Heart right ventricle (tissue), 16 donors: ENCODE results near the gene HMGXB3. TPM values are rescaled to one million over a fixed set of nuclear protein-coding genes. Genes with fewer than 3 reads are reported as not detected.

Experiments
- ATAC-seq, 8 donors: fragments of 200-7000 bp; cut with Tn5 transposase; one replicate each; pipeline ENCODE4 v1.9.1; 2020; ENCODE audit warnings: mild to moderate bottlenecking in 8 of 8, moderate library complexity in 8 of 8, moderate number of reproducible peaks in 1 of 8
- DNase-seq, 2 donors: peaks; one replicate each; pipeline ENCODE4 v3.0.0-alpha.2; 2020
- H3K27ac ChIP-seq, 10 donors: fragments of 200-600 bp; sonication (generic) in 2 of 10; one replicate each; pipeline versions ENCODE4 v1.5.0 to v1.8.0; 2020 to 2022; ENCODE audit warnings: mild to moderate bottlenecking in 3 of 10
- H3K27me3 ChIP-seq, 7 donors: fragments of 200-600 bp; one replicate each; pipeline ENCODE4 v1.8.0; 2021 to 2022; ENCODE audit warnings: mild to moderate bottlenecking in 2 of 7
- H3K36me3 ChIP-seq, 9 donors: fragments of 200-600 bp; sonication (generic) in 1 of 9; one replicate each; pipeline versions ENCODE4 v1.5.0 to v1.8.0; 2020 to 2022; ENCODE audit warnings: mild to moderate bottlenecking in 2 of 9
- H3K4me1 ChIP-seq, 9 donors: fragments of 200-600 bp; sonication (generic) in 1 of 9; one replicate each; pipeline versions ENCODE4 v1.5.0 to v1.8.0; 2020 to 2022; ENCODE audit warnings: mild to moderate bottlenecking in 4 of 9
- H3K4me3 ChIP-seq, 10 donors: fragments of 200-600 bp; sonication (generic) in 2 of 10; one replicate each; pipeline versions ENCODE4 v1.5.0 to v1.8.0; 2020 to 2022; ENCODE audit warnings: mild to moderate bottlenecking in 7 of 10, moderate library complexity in 2 of 10
- H3K9me3 ChIP-seq, 11 donors: fragments of 200-600 bp in 10 of 11; sonication (generic) in 2 of 11; one replicate each; pipeline versions ENCODE4 v1.5.0 to v1.8.0; 2013 to 2022; ENCODE audit warnings: mild to moderate bottlenecking in 2 of 11, control low read depth in 1 of 11, moderate library complexity in 1 of 11
- CTCF ChIP-seq, 9 donors: fragments of 200-600 bp; sonication (generic) in 2 of 9; IDR thresholded peaks; one replicate each; pipeline versions ENCODE4 v1.5.0 to v1.8.0; 2021 to 2022; ENCODE audit warnings: antibody characterized with exemption in 9 of 9, mild to moderate bottlenecking in 5 of 9, moderate library complexity in 1 of 9
- WGBS, 2 donors: extraction: QIAGEN DNeasy Blood & Tissue Kit; methylation state at CpG; one replicate each; pipeline ENCODE4 v1.1.7; 2013; ENCODE audit warnings: inconsistent platforms in 1 of 2; 5-methylcytosine and 5-hydroxymethylcytosine counted together
- intact Hi-C, 10 donors: fragments of 100-400 bp; cut with DNase I; formaldehyde crosslinking; loops; one replicate each; pipeline versions ENCODE4 v1.11.1 to v1.14.2; 2022
- polyA plus RNA-seq, 2 donors: library from polyadenylated mRNA; stranded (reverse); fragments of 200-250 nt; gene quantifications; one replicate each; pipeline ENCODE4 v1.2.3, GENCODE V29; 2013
- total RNA-seq, 10 donors: library from RNA; stranded (reverse); fragmentation: NEBNext Ultra II Directional in 3 of 10; extraction: Animal tissue kit (Norgen Biotek cat#: 25700) in 3 of 10; gene quantifications; one replicate each; pipeline versions ENCODE4 v1.2.1 to v1.2.4, GENCODE V29; 2021 to 2023
- donor health status: Arrhythmogenic right ventricular cardiomyopathy.
- donor health status: ischemic (EF 13 %, LVEDD 7.1; RV severe dilation, severe dysfunction).
- donor health status: healthy with polysubstance abuse.
- donor health status: DM: no; HTN: yes; CAD: no.
- donor health status: DM: no; HTN: no; CAD: no.
- donor health status: ischemic (EF 25% LVEDD 6.9; RV normal size, moderate dysfunction).
- donor health status: ischemic (EF 25% LVEDD 5.7; RV mildly dilated, moderate dysfunction).
- donor health status: healthy.
- donor health status: DM: yes; HTN: yes; CAD: no.
- donor health status: Ischemic cardiomyopathy.
- donor health status: ischemic (EF 35%, LVEDD 5.7; RV mildly dilated, moderate dysfunction).
- donor health status: nonischemic (EF 11% LVEDD 7.7; RV severe dilation, severe dysfunction).
- donor health status: DM: yes; HTN: yes; CAD: no.
- donor health status: PGD.
- donor health status: ischemic (EF 29% LVEDD 5.4; RV normal size, mild dysfunction).
- donor health status: nonischemic (EF 23%, LVEDD 6.1; RV moderate dilation, normal function).

The HMGXB3 gene
- total and polyA plus RNA-seq, 12 donors: 12.7 to 17.9 (median 14.9) TPM

GRCh38 chr5:150022158-150022531, 21.6 kb downstream of the HMGXB3 start:
- ATAC-seq (peak; percentile 65 to 89 (median 78)), DNase-seq (peak in 1 of 2 donors; percentile 61)
- H3K27me3 ChIP-seq: no peaks in the 10 kb centered on the region
- no peak for TF ChIP-seq CTCF (IDR thresholded peaks at IDR 0.05)
- peak overlapping the region in 2 of 10 donors; percentile 28 to 30 for H3K4me3 ChIP-seq
- no peaks in the 10 kb centered on the region for H3K9me3 ChIP-seq
- WGBS, 2 donors: 47 to 63% methylated on average over 1 of the region's 1 CpG
- peaks cover 0 to 100% (median 37%) of the 10 kb centered on the region in 9 donors for H3K36me3 ChIP-seq
- H3K4me1 ChIP-seq: peaks cover 5 to 62% (median 53%) of the 10 kb centered on the region in 9 donors
- intact Hi-C loops: loop anchor here in 3 of 10 donors (5.0 to 10.0 kb wide), 3 partner anchors 193 to 333 kb away; partner anchors contain the start of gene TCOF1 (in 1 of the 3)
- peak overlapping the region; percentile 7 to 83 (median 70) for H3K27ac ChIP-seq

GRCh38 chr5:150022681-150023080, 22.1 kb downstream of the HMGXB3 start:
- H3K4me1 ChIP-seq: peaks cover 5 to 62% (median 53%) of the 10 kb centered on the region in 9 donors
- 58 to 59% methylated on average over 2 of the region's 2 CpGs for WGBS, 2 donors
- DNase-seq (no peak), ATAC-seq (peak in 3 of 8 donors; percentile 23 to 36 (median 29))
- TF ChIP-seq CTCF (IDR thresholded peaks at IDR 0.05): no peak
- peaks cover 0 to 100% (median 37%) of the 10 kb centered on the region in 9 donors for H3K36me3 ChIP-seq
- H3K4me3 ChIP-seq: peak overlapping the region in 1 of 10 donors; percentile 30
- H3K27me3 ChIP-seq: no peaks in the 10 kb centered on the region
- peak overlapping the region in 9 of 10 donors; percentile 64 to 83 (median 70) for H3K27ac ChIP-seq
- intact Hi-C loops: loop anchor here in 3 of 10 donors (5.0 to 10.0 kb wide), 3 partner anchors 192 to 332 kb away; partner anchors contain the start of gene TCOF1 (in 1 of the 3)
- H3K9me3 ChIP-seq: no peaks in the 10 kb centered on the region

GRCh38 chr5:150023136-150023535, 22.6 kb downstream of the HMGXB3 start:
- Histone ChIP-seq H3K9me3 (no peaks in the 10 kb centered on the region), H3K4me3 (no peak overlapping the region), H3K27me3 (no peaks in the 10 kb centered on the region), H3K36me3 (peaks cover 0 to 100% (median 36%) of the 10 kb centered on the region in 9 donors), H3K4me1 (peaks cover 5 to 62% (median 53%) of the 10 kb centered on the region in 9 donors), H3K27ac (peak overlapping the region in 9 of 10 donors; percentile 34 to 83 (median 70))
- intact Hi-C loops: loop anchor here in 3 of 10 donors (5.0 to 10.0 kb wide), 3 partner anchors 192 to 332 kb away; partner anchors contain the start of gene TCOF1 (in 1 of the 3)
- WGBS, 2 donors: 91 to 96% methylated on average over 1 of the region's 1 CpG
- no peak for TF ChIP-seq CTCF (IDR thresholded peaks at IDR 0.05)
- no peak for DNase-seq
- no peak for ATAC-seq

- peaks cover 0 to 97% (median 22%) of the 10 kb centered on the region in 9 donors for H3K36me3 ChIP-seq
These were observed 23.9 kb downstream of the HMGXB3 start for GRCh38 chr5:150024346-150024984.

More at GRCh38 chr5:150024346-150024984, 23.9 kb downstream of the HMGXB3 start:
- H3K9me3 ChIP-seq: no peaks in the 10 kb centered on the region
- no peaks in the 10 kb centered on the region for H3K27me3 ChIP-seq
- intact Hi-C loops: loop anchor here in 3 of 10 donors (5.0 to 10.0 kb wide), 3 partner anchors 190 to 330 kb away; partner anchors contain the start of gene TCOF1 (in 1 of the 3)
- H3K4me1 ChIP-seq: peaks cover 5 to 60% (median 53%) of the 10 kb centered on the region in 9 donors
- no peak overlapping the region for H3K4me3 ChIP-seq
- TF ChIP-seq CTCF (IDR thresholded peaks at IDR 0.05): peak in 6 of 9 donors; percentile 14 to 60 (median 40)
- WGBS, 2 donors: 25 to 32% methylated on average over 9 of the region's 9 CpGs
- peak; percentile 20 to 76 (median 61) for ATAC-seq
- H3K27ac ChIP-seq: peak overlapping the region in 9 of 10 donors; percentile 4 to 83 (median 70)
- DNase-seq: no peak
